ENCODE data around the gene BBS7. TPM values are rescaled to one million over a fixed set of nuclear protein-coding genes. Genes with fewer than 3 reads are reported as not detected.

The BBS7 gene
- total and polyA plus RNA-seq, 2 donors, result 7.7 to 13.4 TPM

- no peak for DNase-seq (ENCODE audit: low read depth in 6 of 9, low spot score in 9 of 9)
- WGBS, result 97% methylated on average over 8 of the region's 8 CpGs
- Histone ChIP-seq H3K27ac (ENCODE audit: low read depth in 1 of 2, low read length in 1 of 2) (no peak overlapping the region), H3K4me3 (ENCODE audit: low read length in 2 of 2) (no peak overlapping the region), H3K4me1 (ENCODE audit: control insufficient read depth in 2 of 2, insufficient read depth in 2 of 2, low read length in 2 of 2) (no peaks in the 10 kb centered on the region), H3K27me3 (ENCODE audit: control insufficient read depth in 2 of 2, insufficient read depth in 1 of 2, low read length in 1 of 2) (peaks cover 0 to 5% of the 10 kb centered on the region in 2 donors), H3K9me3 (ENCODE audit: control insufficient read depth in 2 of 2, insufficient read depth in 1 of 2, low read length in 1 of 2) (no peaks in the 10 kb centered on the region), H3K36me3 (ENCODE audit: control insufficient read depth in 2 of 2, insufficient read depth in 2 of 2, low read length in 1 of 2) (no peaks in the 10 kb centered on the region)
Observed at GRCh38 chr4:121778991-121779628, 91.2 kb downstream of the BBS7 start.

- DNase-seq (ENCODE audit: low read depth in 6 of 9, low spot score in 9 of 9), result no peak
- no peaks in the 10 kb centered on the region for H3K4me1 ChIP-seq (ENCODE audit: control insufficient read depth in 2 of 2, insufficient read depth in 2 of 2, low read length in 2 of 2)
- H3K27ac ChIP-seq (ENCODE audit: low read depth in 1 of 2, low read length in 1 of 2), result no peak overlapping the region
- peaks cover 0 to 3% of the 10 kb centered on the region in 2 donors for H3K27me3 ChIP-seq (ENCODE audit: control insufficient read depth in 2 of 2, insufficient read depth in 1 of 2, low read length in 1 of 2)
- no peaks in the 10 kb centered on the region for H3K9me3 ChIP-seq (ENCODE audit: control insufficient read depth in 2 of 2, insufficient read depth in 1 of 2, low read length in 1 of 2)
- WGBS, result 67% methylated on average over 3 of the region's 3 CpGs
- H3K4me3 ChIP-seq (ENCODE audit: low read length in 2 of 2), result no peak overlapping the region
- no peaks in the 10 kb centered on the region for H3K36me3 ChIP-seq (ENCODE audit: control insufficient read depth in 2 of 2, insufficient read depth in 2 of 2, low read length in 1 of 2)
Observed at GRCh38 chr4:121777625-121778024, 92.6 kb downstream of the BBS7 start.

- no peak for DNase-seq (ENCODE audit: low read depth in 6 of 9, low spot score in 9 of 9)
- H3K27ac ChIP-seq (ENCODE audit: low read depth in 1 of 2, low read length in 1 of 2), result no peak overlapping the region
- no peaks in the 10 kb centered on the region for H3K4me1 ChIP-seq (ENCODE audit: control insufficient read depth in 2 of 2, insufficient read depth in 2 of 2, low read length in 2 of 2)
- no peaks in the 10 kb centered on the region for H3K9me3 ChIP-seq (ENCODE audit: control insufficient read depth in 2 of 2, insufficient read depth in 1 of 2, low read length in 1 of 2)
- no peaks in the 10 kb centered on the region for H3K36me3 ChIP-seq (ENCODE audit: control insufficient read depth in 2 of 2, insufficient read depth in 2 of 2, low read length in 1 of 2)
- H3K4me3 ChIP-seq (ENCODE audit: low read length in 2 of 2), result no peak overlapping the region
- peaks cover 0 to 3% of the 10 kb centered on the region in 2 donors for H3K27me3 ChIP-seq (ENCODE audit: control insufficient read depth in 2 of 2, insufficient read depth in 1 of 2, low read length in 1 of 2)
- WGBS, result 94% methylated on average over 6 of the region's 6 CpGs
Observed at GRCh38 chr4:121776610-121777401, 93.5 kb downstream of the BBS7 start.

Other genes with a start within 250 kb of the BBS7 start
- 88.2 TPM for gene ANXA5, start 173.5 kb downstream of the BBS7 start, total RNA-seq
- 193 TPM for gene ANXA5, start 173.5 kb downstream of the BBS7 start, polyA plus RNA-seq
- 0.24 TPM for gene SMIM43, start 105.3 kb downstream of the BBS7 start, total RNA-seq
- 0.43 TPM for gene SMIM43, start 105.3 kb downstream of the BBS7 start, polyA plus RNA-seq
- 66.3 TPM for gene EXOSC9, start 69.2 kb downstream of the BBS7 start, total RNA-seq
- gene EXOSC9, start 69.2 kb downstream of the BBS7 start, polyA plus RNA-seq, result 33.4 TPM
- gene CCNA2, start 46.6 kb downstream of the BBS7 start, total RNA-seq, result 76.3 TPM
- 8.8 TPM for gene CCNA2, start 46.6 kb downstream of the BBS7 start, polyA plus RNA-seq
- gene TRPC3, start 81.6 kb upstream of the BBS7 start, total RNA-seq, result 0.24 TPM
- gene TRPC3, start 81.6 kb upstream of the BBS7 start, polyA plus RNA-seq, result 0.14 TPM